PFSK-1 (cell line): ENCODE measurements around the gene CCDC195.

Source experiments
- FOXP2 ChIP-seq: optimal IDR thresholded peaks from 2 replicates; pipeline ENCODE3; 2011; ENCODE audit warnings: borderline replicate concordance, control low read depth, inconsistent platforms; ENCODE audit not compliant: insufficient read depth; ENCODE audit errors: extremely low read length, extremely low read depth
- POLR2AphosphoS5 ChIP-seq: IDR thresholded peaks from 2 replicates; pipeline ENCODE4 v1.6.1; 2012; ENCODE audit warnings: low read depth, mild to moderate bottlenecking, control low read depth, low read length, moderate library complexity
- REST ChIP-seq, 2 experiments: IDR thresholded peaks; 2 replicates each; pipeline versions ENCODE4 v1.6.1 to v1.8.0; 2011 to 2012; ENCODE audit warnings: low read depth in 2 of 2, low read length in 2 of 2, control low read depth in 1 of 2, inconsistent platforms in 1 of 2, mild to moderate bottlenecking in 1 of 2, moderate library complexity in 1 of 2; ENCODE audit not compliant: insufficient read depth in 1 of 2
- SIN3A ChIP-seq: IDR thresholded peaks from 2 replicates; pipeline ENCODE4 v1.6.1; 2012; ENCODE audit warnings: mild to moderate bottlenecking, low read length, moderate library complexity, borderline replicate concordance; ENCODE audit not compliant: insufficient read depth
- TAF1 ChIP-seq: IDR thresholded peaks from 2 replicates; pipeline ENCODE4 v1.6.1; 2012; ENCODE audit warnings: low read length, control low read depth, borderline replicate concordance; ENCODE audit not compliant: insufficient read depth

Gene CCDC195

GRCh38 chr2:224688997-224689396 is 27.2 kb downstream of the CCDC195 start:
- TF ChIP-seq SIN3A, result no peak
- TF ChIP-seq REST (IDR thresholded peaks at IDR 0.05; ENCODE audit: insufficient read depth in 1 of 2, low read depth in 2 of 2, low read length in 2 of 2), result no peak
- no peak for TF ChIP-seq FOXP2
- no peak for TF ChIP-seq TAF1
- TF ChIP-seq POLR2AphosphoS5, result no peak

GRCh38 chr2:224687156-224687555 is 29.0 kb downstream of the CCDC195 start:
- no peak for TF ChIP-seq FOXP2
- TF ChIP-seq POLR2AphosphoS5, result no peak
- no peak for TF ChIP-seq TAF1
- TF ChIP-seq REST (IDR thresholded peaks at IDR 0.05; ENCODE audit: insufficient read depth in 1 of 2, low read depth in 2 of 2, low read length in 2 of 2), result no peak
- no peak for TF ChIP-seq SIN3A

GRCh38 chr2:224685121-224685520 is 31.0 kb downstream of the CCDC195 start:
- no peak for TF ChIP-seq POLR2AphosphoS5
- TF ChIP-seq SIN3A, result no peak
- no peak for TF ChIP-seq FOXP2

- TF ChIP-seq REST (IDR thresholded peaks at IDR 0.05; ENCODE audit: insufficient read depth in 1 of 2, low read depth in 2 of 2, low read length in 2 of 2) (no peak), POLR2AphosphoS5 (no peak), FOXP2 (no peak), SIN3A (no peak), TAF1 (no peak)
Observed at GRCh38 chr2:224682134-224682533, 34.0 kb downstream of the CCDC195 start.

GRCh38 chr2:224671731-224672130 is 44.4 kb downstream of the CCDC195 start:
- TF ChIP-seq TAF1 (no peak), FOXP2 (no peak)

- TF ChIP-seq TAF1 (no peak), FOXP2 (no peak), REST (IDR thresholded peaks at IDR 0.05; ENCODE audit: insufficient read depth in 1 of 2, low read depth in 2 of 2, low read length in 2 of 2) (no peak), POLR2AphosphoS5 (no peak), SIN3A (no peak)
Observed at GRCh38 chr2:224670203-224670602, 46.0 kb downstream of the CCDC195 start.
